HG03571 (cell line): ENCODE results near the gene PNPLA7.

Experiments used
- ATAC-seq: cut with Tn5 transposase; IDR thresholded peaks from one replicate; pipeline ENCODE4 v1.9.1; 2021; ENCODE audit not compliant: unreplicated experiment

The PNPLA7 gene

GRCh38 chr9:137462986-137463930 lies 86.9 kb downstream of the PNPLA7 start:
- ATAC-seq = no peak

DNA sequence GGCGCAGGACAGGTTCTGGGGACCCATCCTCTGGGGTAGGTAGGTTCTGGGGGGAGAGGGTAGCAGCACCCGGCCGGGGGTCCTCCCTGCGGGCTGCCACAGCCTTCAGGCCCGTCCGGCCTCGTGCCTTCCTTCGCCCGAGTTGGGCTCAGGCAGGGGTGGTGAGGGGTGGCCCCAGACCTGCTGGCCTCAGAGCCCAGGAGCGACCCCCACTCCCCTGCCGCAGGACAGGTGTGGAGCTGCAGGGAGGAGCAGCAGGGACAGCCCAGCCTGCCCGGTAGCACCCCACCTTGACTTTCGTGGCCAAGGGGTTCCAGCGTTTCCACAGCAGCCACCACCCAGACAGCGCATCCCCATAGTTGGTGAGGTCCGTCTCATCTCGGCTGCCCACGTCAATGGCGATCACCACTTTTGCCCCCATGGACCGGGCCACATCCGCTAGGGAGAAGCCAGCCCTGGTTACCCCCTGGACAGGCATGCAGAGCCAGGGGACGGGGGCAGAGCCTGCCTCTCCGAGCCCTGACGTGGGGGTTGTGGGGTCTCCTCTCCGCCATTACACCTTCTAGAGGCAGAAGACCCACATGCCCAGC lies 87.7 kb downstream of the PNPLA7 start:
- no peak for ATAC-seq

DNA sequence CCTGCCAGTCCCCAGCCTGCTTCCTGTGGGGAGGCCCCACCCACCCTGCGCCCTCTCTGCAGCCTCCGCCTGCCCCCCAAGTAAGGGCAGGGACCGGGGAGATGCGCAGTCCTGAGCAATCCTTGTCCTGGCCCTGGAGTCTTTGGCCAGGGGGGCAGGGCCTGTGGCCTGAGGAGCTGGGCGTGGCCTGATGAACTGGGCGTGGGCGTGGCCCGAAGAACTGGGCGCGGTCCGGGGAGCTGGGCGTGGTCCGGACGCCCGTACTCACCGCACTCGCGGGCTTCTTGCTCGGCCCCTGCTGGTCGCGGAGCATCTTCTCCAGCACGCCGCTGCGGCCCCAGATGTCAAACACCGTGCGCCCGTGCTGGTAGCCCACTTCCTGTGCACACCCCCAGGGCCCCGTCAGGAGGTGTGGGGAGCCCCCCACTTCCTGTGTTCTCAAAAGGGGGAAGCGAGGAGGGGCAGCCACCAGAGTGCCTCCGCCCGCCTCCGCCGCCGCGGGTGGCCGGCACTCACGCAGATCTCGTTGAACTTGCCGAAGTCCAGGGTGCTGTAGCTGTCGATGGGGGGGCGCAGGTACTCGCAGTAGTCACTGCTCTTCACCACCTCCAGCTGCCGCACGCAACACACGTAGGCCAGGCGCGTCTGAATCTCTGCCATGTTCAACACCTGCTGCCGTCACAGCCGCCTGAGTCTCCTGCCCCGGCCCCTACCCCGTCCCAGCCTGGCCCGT lies 88.4 kb downstream of the PNPLA7 start:
- peak; percentile 58 for ATAC-seq

DNA sequence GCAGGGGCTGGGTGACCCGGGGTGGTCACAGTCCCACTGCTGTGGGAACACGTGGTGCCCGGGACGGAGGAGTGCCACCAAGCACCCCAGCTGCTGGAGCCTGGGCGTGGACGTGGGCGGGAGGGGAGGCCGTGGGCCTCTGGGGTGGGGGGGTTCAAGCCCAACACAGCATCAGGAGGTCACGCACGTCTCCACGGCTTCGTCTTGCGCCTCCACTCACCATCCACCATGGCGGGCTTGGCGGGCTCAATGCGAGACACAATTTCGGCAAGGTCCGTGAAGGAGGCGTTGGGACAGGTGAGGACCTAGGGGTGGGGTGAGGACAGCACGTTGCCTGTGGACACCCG lies 88.9 kb downstream of the PNPLA7 start:
- ATAC-seq = no peak

DNA sequence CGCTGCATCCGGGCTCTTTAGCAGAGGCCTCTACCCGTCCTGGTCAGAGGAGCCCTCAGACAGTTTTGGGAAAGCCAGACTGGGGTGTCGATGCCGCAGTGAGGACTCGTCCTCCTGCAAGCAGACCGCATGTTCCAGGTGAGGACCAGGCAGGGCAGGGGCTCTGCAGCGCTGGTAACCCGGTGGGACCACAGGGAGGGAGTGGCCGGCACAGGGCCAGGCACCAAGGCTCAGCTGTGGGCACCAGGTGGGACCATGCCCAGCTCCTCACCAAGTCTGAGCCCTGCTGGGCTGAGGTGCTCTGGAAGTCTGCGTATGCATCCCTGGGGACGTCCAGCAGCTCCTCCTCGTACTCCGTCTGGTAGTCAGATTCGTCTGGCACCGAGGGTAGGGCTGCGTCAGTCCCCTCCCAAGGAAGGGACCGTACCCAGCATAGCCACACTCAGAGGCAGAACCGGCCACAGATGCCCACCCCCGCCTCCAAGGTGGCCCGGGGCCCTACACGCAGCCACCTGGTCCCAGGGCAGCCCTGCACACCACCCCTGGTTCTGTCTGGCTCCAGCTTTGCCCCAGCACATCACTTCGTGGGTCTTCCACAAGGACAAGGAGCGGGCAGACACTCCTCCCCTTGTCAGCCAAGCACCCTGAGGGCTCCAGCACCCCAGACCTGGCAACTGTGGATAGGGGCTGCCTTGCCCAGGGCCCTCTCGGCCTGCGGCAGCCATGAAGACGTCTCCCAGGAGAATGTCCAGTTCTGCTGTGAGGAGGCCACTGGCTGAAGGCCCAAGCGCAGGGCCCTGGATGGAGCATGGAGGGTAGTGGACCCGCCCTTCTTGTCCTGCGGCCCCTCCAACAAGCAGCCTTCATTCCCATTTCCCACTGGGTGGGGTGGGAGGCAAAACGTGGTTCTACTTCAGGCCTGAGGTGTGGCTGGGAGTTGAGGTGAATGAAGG lies 89.6 kb downstream of the PNPLA7 start:
- ATAC-seq = no peak

- no peak for ATAC-seq
Measured at GRCh38 chr9:137459601-137460362, 90.4 kb downstream of the PNPLA7 start.

DNA sequence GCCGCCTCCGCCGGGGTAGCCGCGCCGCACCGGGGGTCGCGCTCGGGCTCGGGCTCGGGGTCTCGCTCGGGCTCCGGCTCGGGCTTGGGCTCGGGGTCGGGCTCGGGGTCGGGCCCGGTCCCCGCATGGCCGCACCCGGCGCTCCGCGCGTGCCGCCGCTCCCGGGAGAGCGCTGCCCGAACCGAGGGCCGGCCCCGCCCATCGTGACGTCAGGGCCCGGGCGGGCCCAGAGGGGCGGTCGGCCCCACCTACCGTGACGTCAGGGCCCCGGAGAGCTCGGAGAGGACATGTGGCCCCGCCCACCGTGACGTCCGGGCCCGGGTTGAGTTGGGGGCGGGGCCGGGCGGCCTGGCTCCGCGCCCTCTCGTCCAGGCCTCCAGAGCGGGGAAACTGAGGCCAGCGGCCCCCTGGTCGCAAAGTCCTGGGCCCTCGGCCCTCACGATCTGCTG lies 91.0 kb downstream of the PNPLA7 start, which contains the start of gene NSMF:
Gene NSMF (minus strand): TSS at position 183 of the 449 bp plus-strand sequence. CDS start 232 bp downstream, outside the sequence.
- peak; percentile 41 for ATAC-seq

DNA sequence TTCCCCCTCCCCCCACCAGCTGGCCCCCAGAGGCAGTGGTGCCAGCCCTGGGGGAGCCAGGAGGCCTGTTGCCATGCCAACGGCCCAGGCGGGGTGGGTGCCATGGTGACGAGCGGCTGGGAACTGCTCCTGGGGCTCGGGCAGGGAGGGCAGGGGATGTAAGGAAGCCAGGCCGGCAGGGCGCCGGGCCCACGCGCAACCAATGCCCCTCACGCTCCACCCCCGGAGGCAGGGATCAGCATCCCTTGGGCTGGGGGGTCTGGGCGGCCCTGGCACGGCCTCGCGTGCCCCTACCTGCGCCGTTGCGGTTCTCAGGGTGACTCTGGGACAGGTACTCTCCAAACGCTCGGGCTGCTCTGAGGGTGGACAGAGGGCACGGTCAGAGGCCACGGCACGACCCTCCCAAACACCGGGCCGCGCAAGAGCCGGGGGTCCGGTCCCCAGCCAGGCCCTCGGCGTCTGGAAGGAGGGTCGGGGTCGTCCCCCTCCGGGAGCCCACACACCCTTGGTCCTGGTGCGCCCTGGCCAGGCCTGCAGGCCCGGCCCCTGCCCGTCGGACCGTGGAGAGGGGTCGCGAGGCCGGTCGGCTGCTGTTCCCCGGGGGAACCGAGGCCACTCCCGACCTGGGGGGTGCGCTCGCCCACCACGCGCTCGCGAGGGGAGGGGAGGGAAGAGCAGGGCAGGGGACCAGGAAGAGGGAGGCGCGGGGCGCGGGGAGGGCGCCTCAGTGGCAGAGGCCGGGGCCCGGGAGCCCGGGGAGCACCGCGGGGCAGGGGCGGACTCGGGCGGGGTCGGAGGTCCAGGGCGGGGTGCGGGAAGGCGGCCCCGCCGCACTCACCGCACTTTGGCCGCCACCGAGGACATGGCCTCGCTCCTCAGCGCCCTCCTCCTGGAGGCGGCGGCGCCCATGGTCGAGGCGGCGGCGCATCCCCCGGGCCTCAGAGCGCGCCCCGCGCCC lies 91.7 kb downstream of the PNPLA7 start:
- ATAC-seq = no peak

DNA sequence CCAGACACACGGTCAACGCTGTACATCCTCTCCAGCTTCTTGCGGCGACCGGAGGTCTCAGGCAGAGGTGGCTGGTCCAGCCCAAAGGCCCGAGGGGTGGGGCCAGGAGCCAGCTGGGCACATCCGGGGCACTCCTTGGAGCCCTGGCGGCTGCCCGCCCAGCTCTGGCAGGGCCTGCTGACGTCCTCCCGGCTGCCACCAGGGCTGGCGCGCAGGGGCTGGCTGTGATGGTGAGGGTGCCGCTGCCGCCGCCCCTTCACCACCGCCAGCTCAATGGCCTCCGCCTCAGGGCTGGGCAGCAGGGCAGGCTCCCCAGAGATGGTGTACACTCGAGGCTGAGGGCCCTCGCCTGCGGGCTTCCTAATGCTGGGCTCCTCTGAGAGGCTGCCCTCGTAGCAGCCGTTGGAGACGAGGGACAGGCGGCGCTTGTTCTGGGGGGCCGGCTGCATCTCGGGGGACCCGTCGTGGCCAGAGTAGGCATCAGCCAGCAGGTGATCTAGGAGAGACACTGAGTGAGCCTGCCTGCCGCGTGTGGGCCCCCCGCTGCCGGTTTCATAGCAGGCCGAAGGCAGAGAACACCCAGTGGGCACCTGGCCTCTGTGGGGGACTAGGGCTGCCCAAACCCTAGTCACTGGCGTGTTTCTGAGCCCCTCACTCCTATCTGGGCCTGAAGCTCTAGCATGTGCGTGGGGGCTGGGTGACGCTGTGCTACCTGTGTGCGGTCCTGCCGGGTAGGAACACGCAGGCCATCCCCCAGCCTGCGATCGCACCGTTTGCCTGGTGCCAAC lies 92.6 kb downstream of the PNPLA7 start:
- ATAC-seq = no peak

DNA sequence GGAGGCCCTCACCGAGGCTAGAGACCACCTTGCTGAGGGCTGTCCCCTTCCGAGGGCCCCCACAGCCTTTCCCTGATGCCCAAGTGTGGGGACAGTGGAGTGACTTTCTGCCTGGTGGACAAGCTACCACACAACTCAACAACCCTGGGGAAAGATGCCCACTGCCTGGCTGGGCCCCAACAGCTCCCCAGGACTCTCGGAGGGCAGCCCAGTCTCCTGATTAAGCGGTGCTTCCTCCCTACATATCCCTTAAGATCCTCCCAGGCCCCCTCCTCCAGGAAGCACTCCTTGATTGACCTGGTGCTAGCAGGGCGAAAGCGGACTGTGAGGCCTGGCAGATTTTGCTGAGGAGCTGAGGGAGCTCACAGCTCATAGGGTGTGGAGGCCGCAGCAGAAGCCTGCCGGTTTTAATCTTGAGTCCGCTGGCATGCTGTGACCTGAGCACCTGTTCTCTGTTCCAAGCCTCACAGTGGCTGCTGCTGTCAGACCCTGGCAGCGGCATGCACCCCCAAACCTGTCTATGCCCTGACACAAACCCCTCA lies 93.3 kb downstream of the PNPLA7 start:
- ATAC-seq = no peak

- ATAC-seq = no peak
Measured at GRCh38 chr9:137456061-137456863, 93.9 kb downstream of the PNPLA7 start.

DNA sequence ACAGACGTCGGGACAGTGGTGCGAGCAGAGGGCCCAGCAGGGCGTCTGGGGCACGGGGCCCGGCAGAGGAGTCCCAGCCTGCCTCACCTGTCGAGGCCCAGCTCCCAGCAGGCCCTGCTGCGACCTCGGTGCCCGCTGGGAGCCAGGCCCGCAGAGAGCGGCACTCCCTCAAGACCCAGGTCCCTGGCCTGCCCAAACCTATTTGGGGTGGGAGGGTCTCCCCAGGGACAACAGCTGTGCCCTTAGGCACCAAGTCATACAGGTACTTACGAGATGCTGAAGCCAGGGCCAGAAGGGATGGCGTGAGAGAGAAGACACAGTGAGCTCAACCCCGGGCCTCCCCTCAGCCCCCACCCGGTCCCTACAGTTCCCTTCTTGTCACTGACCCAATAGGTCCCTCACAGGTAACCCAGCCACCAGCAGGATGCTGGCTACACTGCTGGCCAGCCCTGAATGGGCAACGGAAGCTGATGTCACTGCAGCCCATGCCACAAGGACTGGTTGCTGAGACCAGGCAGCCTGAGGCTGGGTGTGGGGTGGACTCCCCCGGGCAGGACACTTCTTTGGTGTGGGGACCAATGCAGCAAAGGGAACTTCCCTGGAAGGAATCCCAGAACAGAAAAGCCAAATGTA lies 94.7 kb downstream of the PNPLA7 start:
- ATAC-seq = no peak

GRCh38 chr9:137454597-137455358 lies 95.4 kb downstream of the PNPLA7 start:
- no peak for ATAC-seq

DNA sequence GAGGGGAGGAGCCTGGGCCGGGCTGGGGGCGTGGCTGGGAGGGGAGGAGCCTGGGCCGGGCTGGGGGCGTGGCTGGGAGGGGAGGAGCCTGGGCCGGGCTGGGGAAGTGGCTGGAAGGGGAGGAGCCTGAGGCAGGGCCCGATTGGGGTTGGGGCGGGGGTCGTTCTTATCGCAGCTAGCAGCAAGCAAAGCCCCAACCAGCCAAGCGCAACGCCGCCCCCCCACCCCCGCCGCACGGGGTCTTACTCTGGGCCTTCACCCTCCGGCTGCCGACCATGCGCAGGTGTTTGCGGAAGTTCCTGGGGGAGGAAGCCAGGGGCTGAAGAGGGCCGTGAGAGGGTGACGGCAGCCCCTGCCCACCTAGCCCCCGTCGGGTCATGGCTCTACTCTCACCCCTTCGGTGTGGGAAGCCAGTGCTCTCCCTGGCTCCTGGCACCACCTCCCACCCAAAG lies 96.0 kb downstream of the PNPLA7 start:
- no peak for ATAC-seq

DNA sequence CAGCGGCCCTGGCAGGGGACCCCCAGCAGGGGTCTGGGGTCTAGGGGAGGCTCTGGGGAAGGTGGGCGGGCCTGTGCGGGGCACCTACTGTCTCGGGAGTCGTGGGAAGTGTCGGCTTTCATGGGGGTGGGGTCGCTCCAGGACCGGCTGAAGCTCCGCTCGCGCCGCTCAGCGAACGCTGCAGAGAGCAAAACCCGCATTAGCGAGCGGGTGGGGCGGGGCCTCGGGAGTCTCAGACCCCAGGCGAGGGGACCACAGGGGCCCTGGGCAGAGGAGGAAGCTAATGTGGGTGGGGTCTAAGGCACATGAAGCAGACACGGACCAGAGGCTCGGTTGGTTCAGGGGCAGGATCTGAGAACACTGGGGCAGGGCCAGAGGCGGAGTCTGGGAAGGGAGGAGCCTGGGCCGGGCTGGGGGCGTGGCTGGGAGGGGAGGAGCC lies 96.5 kb downstream of the PNPLA7 start:
- no peak for ATAC-seq
